HG03097 (cell line): ENCODE measurements around the gene YWHAQ.
"Not testable (repeated sequence)": the region's sequence is repeated elsewhere in the genome, so short reads cannot be mapped to it uniquely, and the experiment has no call there.

Experiments used
- ATAC-seq: cut with Tn5 transposase; IDR thresholded peaks from one replicate; pipeline ENCODE4 v1.9.1; 2021; ENCODE audit not compliant: unreplicated experiment, low FRiP score

The YWHAQ gene

DNA sequence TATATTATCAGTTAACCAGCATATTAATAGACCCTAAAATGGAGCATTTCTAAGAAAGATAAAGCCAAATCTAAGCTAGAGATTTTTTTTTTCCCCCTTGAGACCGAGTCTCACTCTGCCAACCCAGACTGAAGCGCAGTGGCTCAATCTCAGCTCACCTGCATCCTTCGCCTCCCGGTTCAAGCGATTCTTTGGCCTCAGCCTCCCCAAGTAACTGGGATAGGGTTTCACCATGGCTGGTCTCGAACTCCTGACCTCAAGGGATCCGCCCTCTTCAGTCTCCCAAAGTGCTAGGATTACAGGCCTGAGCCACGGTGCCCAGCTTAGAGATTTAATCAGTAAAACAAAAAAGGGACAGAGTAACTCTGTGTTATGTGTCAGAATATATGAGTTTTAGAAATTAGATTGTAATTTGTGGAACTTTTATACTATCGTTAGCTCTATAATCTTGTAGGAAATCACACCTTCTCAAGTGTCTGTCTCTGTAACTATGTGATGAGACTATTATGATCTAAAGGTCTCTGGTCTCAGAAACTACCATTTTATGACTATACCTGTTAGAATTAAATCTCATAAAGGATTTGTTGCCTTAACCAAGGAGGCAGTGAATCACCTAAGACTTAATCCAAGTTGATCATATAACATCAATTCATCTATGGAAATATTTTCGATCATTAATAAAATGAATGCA, 34.0 kb downstream of the YWHAQ start:
- ATAC-seq = no peak

- no peak for ATAC-seq
These were observed 35.1 kb downstream of the YWHAQ start for GRCh38 chr2:9595746-9596145.

GRCh38 chr2:9595256-9595655, 35.5 kb downstream of the YWHAQ start:
- ATAC-seq = not testable (repeated sequence)

GRCh38 chr2:9594366-9595054, 36.3 kb downstream of the YWHAQ start:
- ATAC-seq = no peak

DNA sequence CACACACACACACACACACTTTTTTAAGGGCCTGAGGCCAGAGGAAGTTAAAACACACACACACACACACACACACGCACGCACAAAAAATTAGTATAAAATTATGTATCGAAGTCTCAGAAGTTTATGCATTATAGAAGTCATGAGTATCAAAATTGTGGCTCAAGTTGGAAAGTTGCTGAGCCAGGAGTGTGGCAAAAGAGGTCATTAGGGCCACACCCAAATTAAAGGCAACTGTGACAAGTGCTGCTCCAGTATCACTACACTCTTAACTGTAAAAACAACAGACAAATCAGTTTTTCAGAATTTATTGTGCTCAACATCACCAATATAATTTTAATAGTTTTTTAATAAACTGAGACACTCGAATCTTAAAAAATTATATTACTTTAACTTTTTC, 36.9 kb downstream of the YWHAQ start:
- ATAC-seq = no peak

GRCh38 chr2:9592699-9593098, 38.1 kb downstream of the YWHAQ start:
- ATAC-seq = no peak

- ATAC-seq = no peak
These were observed 40.2 kb downstream of the YWHAQ start for GRCh38 chr2:9590641-9591040.

- no peak for ATAC-seq
These were observed 44.3 kb downstream of the YWHAQ start for GRCh38 chr2:9586465-9586864.

DNA sequence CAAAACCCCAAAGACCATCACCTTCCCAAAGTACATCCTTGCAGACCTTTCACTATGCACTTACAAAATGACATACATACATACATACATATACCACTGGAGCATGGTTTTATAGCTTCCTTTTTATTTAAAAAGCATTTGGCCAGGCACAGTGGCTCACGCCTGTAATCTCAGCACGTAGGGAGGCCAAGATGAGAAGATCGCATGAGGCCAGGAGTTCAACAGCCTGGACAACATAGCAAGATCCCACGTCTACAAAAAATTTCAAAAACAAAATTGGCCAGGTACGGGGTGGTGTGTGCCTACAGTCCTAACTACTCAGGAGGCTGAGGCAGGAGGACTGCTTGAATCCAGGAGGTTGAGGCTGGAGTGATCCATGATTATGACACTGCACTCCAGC, 45.3 kb downstream of the YWHAQ start:
- no peak for ATAC-seq

- ATAC-seq = not testable (repeated sequence)
These were observed 45.9 kb downstream of the YWHAQ start for GRCh38 chr2:9584902-9585301.

DNA sequence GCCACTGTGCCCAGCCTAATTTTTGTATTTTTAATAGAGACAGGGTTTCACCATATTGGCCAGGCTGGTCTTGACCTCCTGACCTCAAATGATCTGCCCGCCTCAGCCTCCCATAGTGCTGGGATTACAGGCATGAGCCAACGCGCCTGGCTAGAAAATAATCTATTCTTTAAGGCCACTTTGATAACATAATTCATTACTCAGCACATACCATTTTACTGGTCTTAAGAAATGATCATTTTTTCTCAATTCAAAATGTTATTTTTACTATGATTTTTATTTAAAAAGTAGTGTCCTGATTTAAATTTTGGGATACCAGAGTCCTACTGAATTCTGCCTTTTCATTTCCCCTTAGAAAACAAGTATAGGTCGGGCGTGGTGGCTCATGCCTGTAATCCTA, 48.2 kb downstream of the YWHAQ start:
- ATAC-seq = no peak

- ATAC-seq = no peak
These were observed 52.1 kb downstream of the YWHAQ start for GRCh38 chr2:9578467-9579235.

DNA sequence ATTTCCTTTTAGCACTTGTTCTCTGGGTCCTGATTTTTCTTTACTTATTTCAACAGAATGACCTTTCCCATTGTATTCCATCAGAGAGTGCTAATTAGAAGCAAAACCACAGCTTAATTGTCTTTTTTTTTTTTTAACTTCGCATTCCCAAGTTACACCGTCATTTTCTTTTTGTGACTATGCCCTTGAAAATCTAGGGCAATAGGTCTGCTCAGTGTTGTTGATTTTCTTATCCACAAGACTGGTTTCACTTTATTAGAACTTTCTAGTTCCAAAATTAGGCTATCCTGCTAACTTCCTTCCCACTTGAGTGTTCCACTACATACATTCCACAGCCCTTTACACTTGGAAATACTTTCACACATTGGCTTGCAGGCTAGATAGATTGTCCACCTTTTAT, 56.5 kb downstream of the YWHAQ start:
- ATAC-seq = no peak

- ATAC-seq = no peak
These were observed 57.0 kb downstream of the YWHAQ start for GRCh38 chr2:9573840-9574239.

GRCh38 chr2:9573013-9573720, 57.6 kb downstream of the YWHAQ start:
- ATAC-seq = no peak

- no peak for ATAC-seq
These were observed 60.4 kb downstream of the YWHAQ start for GRCh38 chr2:9570182-9571060.

DNA sequence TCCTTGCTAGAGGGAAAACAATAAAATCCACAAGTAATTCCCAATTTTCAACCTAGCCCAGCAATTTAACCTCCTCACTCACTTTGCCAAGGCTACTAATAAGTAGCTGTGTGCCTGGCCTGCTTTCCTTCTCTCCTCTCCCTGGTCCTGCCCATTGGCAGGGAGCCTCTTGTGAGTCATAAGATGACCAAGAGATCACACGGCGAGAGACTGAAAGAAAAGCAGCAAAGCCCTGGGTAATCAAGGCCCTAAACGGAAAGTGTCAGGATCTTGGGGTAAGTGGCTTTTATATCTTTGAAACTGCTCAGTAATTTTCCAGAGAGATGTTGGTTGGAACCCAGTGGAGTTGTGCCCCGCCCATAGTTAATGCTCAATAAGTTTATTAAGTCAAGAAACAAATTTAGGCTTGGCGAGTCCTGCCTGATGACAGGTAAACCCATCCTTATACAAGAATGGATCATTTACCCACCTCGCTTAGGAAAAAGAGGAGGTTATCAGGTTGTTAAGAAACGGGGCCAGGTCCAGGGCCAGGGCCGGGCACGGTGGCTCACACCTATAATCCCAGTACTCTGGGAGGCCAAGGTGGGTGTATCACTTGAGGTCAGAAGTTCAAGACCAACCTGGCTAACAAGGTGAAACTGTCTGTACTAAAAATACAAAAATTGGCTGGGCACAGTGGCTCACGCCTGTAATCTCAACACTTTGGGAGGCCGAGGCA, 65.2 kb downstream of the YWHAQ start:
- ATAC-seq = no peak

DNA sequence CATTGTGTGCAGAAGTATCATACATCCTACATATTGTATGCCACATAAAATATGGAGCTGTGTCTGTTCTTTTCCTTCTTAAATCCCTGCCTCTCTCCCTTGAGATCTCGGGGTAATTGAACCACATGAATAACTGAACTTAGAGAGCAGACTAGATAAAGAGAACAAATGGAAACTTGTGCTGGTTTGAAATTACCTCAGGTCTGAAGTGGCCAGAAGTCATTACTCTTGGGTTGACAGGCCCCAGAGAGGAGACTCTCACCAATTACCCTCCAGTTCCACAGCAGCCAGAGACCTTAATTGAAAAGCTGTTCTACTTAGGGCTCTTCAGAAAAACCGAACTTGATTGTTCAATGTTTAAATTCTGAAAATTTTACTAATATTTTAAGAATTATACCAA, 70.2 kb downstream of the YWHAQ start:
- no peak for ATAC-seq

GRCh38 chr2:9558948-9559381, 71.8 kb downstream of the YWHAQ start:
- no peak for ATAC-seq
